ENCODE measurements around the gene PPCDC.

DNA sequence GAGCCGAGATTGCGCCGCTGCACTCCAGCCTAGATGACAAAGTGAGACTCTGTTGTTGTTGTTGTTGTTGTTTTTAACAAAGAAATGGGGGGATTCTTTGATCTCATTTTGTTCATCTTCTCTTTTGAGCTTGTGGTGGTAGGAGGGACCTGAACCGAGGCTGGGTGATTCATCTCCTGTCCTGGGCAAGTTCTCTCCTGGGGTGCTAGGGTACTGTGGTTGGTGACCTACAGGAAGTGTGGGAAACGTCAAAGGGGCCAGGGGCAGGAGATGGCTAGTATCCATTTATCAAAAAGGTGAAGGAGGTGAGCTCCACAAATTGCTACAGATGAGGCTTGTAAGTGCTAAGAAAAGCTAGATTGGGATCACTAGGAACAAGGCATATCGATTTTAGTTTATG is 14.3 kb downstream of the PPCDC start:
- TF ChIP-seq, protein P1, sequence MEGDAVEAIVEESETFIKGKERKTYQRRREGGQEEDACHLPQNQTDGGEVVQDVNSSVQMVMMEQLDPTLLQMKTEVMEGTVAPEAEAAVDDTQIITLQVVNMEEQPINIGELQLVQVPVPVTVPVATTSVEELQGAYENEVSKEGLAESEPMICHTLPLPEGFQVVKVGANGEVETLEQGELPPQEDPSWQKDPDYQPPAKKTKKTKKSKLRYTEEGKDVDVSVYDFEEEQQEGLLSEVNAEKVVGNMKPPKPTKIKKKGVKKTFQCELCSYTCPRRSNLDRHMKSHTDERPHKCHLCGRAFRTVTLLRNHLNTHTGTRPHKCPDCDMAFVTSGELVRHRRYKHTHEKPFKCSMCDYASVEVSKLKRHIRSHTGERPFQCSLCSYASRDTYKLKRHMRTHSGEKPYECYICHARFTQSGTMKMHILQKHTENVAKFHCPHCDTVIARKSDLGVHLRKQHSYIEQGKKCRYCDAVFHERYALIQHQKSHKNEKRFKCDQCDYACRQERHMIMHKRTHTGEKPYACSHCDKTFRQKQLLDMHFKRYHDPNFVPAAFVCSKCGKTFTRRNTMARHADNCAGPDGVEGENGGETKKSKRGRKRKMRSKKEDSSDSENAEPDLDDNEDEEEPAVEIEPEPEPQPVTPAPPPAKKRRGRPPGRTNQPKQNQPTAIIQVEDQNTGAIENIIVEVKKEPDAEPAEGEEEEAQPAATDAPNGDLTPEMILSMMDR (IDR thresholded peaks at IDR 0.05) = no peak
- no peak for TF ChIP-seq POLR2A (IDR thresholded peaks at IDR 0.05)
